HG03469 (cell line): ENCODE measurements around the gene BRIP1.
"Not testable (repeated sequence)": the region's sequence is repeated elsewhere in the genome, so short reads cannot be mapped to it uniquely, and the experiment has no call there.

ENCODE experiments used
- ATAC-seq: cut with Tn5 transposase; IDR thresholded peaks from one replicate; pipeline ENCODE4 v1.9.1; 2021; ENCODE audit warnings: mild to moderate bottlenecking, moderate library complexity, moderate number of reproducible peaks; ENCODE audit not compliant: unreplicated experiment

The BRIP1 gene

GRCh38 chr17:61867033-61867432 is 3.7 kb upstream of the BRIP1 start:
- ATAC-seq, result no peak

DNA sequence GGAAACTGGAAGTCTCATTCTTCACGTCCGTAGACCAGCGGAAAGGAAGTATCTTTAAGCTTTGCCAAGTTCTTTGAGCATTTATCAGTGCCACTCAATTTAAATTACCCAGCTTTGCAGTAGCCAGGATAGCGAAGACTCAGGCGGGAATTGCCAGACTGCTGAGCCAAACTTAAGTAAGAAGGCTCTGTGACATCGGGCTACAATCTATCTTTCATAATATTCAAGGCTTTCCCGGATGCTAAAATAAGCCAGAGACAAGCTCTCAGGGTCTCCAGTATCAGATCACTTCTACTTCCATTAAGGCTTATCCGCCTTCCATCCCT is 436 bp upstream of the BRIP1 start:
- ATAC-seq, result peak; percentile 5

- ATAC-seq, result no peak
Measured at GRCh38 chr17:61862105-61862574, 1.2 kb downstream of the BRIP1 start.

- not testable (repeated sequence) for ATAC-seq
Measured at GRCh38 chr17:61860397-61860796, 2.9 kb downstream of the BRIP1 start.

- ATAC-seq, result no peak
Measured at GRCh38 chr17:61856035-61856434, 7.3 kb downstream of the BRIP1 start.

GRCh38 chr17:61852857-61853256 is 10.5 kb downstream of the BRIP1 start:
- ATAC-seq, result no peak

DNA sequence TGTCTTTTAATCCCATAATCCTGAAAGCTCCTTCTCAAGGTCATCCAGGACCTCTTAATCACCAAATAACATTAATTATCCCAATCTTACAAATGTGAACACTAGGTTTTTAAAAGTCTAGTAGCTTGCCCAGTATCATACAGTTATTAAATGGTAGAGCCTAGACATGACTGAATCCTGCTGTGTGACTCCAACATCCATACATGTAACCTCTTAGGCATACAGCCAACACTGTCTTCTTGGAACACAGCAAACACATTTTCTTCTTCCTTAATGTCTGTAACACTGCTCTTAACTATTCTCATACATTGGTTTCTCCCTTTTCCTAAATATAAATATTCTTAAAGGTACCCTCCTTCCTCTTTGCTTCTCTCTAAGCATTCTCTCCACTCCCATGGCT is 13.7 kb downstream of the BRIP1 start:
- ATAC-seq, result no peak

DNA sequence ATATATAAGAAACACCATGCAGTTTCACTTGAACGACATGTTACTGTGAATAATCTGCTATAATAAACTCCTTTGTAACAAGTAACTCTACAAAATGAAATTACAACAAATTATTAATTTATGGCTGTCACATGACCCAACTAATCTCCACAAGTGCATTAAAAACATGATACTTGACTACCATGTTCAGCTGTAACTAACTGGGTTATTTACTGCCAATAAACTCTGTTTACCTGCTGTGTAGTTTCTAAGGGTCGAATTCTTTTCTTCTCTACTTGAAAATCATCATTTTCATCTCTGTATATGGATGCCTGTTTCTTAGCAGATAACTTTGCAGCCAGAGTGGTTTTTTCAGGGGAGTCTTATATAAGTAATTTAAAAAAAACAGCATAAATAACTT is 14.4 kb downstream of the BRIP1 start:
- no peak for ATAC-seq

DNA sequence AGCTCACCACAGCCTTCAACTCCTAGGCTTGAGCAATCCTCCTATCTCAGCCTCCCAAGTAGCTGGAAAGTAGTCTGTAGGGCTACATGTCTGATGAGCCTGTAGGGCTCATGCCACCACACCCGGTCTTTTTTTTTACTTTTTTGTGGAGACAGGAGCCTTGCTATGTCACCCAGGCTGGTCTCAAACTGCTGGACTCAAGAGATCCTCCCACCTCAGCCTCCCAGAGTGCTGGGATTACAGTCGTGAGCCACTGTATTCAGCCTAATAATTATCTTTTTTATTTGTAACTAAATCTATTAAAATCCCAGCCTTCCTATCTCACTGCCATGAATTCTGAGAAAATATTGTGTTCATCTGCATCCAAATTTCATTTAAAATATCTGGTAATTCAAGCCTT is 15.1 kb downstream of the BRIP1 start:
- no peak for ATAC-seq

GRCh38 chr17:61847659-61848058 is 15.7 kb downstream of the BRIP1 start:
- no peak for ATAC-seq

GRCh38 chr17:61846761-61847375 is 16.5 kb downstream of the BRIP1 start:
- no peak for ATAC-seq

GRCh38 chr17:61846088-61846487 is 17.2 kb downstream of the BRIP1 start:
- no peak for ATAC-seq

DNA sequence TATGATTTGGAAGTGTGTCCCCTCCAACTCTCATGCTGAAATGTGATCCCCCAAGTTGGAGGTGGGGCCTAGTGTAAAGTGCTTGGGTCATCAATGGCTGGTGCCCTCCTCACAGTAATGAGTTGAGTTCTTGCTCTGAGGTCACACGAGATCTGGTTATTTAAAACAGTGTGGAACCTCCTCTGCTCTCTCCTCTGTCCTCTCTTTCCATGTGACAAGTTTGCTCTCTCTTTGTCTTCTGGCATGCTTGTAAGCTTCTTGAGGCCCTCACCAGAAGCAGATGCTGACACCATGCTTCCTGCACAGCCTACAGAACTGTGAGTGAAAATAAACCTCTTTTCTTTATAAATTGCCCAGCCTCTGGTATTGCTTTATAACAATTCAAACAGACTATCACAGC is 19.9 kb downstream of the BRIP1 start:
- no peak for ATAC-seq

DNA sequence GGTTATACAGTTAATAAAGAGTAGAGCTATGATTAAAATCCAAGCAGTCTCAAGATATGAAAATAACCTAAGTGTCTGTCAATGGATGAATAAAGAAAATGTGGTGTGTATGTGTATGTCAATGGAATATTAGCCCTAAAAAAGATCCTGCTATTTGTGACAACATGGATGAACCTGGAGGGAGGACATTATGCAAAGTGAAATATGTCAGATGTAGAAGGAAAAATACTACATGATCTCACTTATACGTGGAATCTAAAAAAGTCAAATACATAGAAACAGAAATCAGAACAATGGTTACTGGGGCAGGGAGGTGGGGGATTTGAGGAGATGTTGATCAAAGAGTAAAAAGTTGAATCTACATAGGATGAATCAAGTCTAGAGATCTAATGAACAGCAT is 20.4 kb downstream of the BRIP1 start:
- ATAC-seq, result no peak

- ATAC-seq, result no peak
Measured at GRCh38 chr17:61839300-61839786, 24.0 kb downstream of the BRIP1 start.

DNA sequence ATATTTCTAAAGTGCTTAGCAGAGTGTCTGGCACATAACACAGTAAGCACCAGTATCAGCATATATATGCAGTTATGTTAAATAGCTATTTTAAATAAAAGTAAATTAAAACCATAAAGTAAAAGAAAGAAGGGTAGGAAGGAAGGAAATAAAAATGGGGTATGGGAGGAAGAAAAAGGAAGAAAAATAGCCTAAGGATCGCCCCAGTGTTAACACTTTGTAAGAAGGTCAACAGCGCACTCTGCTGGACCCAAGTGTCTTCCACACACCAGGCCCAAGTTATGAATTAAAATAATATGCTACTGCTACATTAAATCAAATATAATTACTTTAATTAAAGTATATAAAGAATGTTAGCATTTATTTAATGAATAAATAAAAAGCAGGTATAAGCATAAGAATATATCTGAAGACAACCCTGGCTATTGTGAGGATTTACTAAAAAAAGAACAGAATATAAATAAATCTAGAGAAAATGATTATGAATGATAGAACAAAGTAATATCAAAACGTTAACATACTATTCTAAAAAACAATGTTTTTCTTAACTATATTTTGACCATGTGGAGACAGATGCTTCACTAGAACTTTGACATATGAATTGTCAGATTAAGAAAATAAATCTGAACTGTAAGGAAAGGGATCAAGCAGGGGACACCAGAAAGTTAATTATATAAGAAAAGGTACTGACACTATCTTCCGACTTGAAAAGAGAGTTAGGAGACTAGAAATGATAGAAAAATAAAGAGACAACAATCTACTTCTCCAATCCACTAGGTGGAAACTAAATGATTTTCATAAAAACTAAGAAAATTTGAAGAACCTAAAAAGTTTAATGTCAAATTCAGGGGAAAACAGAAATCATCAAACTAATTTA is 25.9 kb downstream of the BRIP1 start:
- ATAC-seq, result no peak

GRCh38 chr17:61836266-61837174 is 26.8 kb downstream of the BRIP1 start:
- no peak for ATAC-seq

- ATAC-seq, result no peak
Measured at GRCh38 chr17:61835606-61836005, 27.7 kb downstream of the BRIP1 start.

- ATAC-seq, result no peak
Measured at GRCh38 chr17:61834610-61835009, 28.7 kb downstream of the BRIP1 start.

DNA sequence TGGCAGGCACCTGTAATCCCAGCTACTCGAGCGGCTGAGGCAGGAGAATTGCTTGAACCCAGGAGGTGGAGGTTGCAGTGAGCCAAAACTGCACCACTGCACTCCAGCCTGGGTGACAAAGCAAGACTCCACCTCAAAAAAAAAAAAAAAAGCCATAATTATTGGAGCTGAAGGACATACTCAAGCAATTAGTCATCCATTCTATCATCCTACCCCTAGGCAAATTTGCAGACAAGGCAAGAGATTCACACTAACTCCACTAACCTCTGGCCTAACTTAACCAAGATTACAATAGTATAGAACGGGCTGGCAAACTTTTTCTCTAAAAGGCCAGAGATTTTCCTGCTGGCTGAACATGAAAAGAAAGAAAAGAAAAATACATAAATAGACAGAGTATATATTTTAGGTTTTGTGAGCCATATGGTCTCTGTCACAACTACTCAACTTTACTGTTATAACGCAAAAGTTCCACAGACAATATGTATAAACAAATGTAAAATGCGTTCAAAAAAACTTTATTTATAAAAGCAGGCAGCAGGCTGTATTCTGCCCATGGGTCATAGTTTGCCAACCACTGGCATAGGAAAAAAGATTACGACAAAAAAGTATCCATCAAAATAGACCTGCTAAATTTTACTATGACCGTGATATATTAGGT is 29.7 kb downstream of the BRIP1 start:
- no peak for ATAC-seq

- ATAC-seq, result no peak
Measured at GRCh38 chr17:61832463-61832862, 30.9 kb downstream of the BRIP1 start.
